COLO668 (cell line): ENCODE measurements around the gene GINS1.

Experiments
- DNase-seq: peaks from one replicate; lab custom pipeline; 2025; ENCODE audit not compliant: unreplicated experiment; lab: John Stamatoyannopoulos, UW

The GINS1 gene

GRCh38 chr20:25491446-25492038 is 84.1 kb downstream of the GINS1 start:
- no peak for DNase-seq

GRCh38 chr20:25493137-25493536 is 85.7 kb downstream of the GINS1 start:
- no peak for DNase-seq

- DNase-seq, result no peak
Measured at GRCh38 chr20:25493748-25494505, 86.5 kb downstream of the GINS1 start.

GRCh38 chr20:25494506-25495188 is 87.2 kb downstream of the GINS1 start:
- DNase-seq, result no peak

- DNase-seq, result no peak
Measured at GRCh38 chr20:25495189-25495824, 87.8 kb downstream of the GINS1 start.

- DNase-seq, result no peak
Measured at GRCh38 chr20:25496165-25496967, 88.9 kb downstream of the GINS1 start.

GRCh38 chr20:25496968-25497401 is 89.5 kb downstream of the GINS1 start:
- DNase-seq, result peak; percentile 88

GRCh38 chr20:25497586-25498279 is 90.3 kb downstream of the GINS1 start:
- DNase-seq, result no peak
